Measurements from ENCODE around the gene MED31.
"Not testable (repeated sequence)": the region's sequence is repeated elsewhere in the genome, so short reads cannot be mapped to it uniquely, and the experiment has no call there.

The MED31 gene

GRCh38 chr17:6676802-6677157 lies 25.4 kb upstream of the MED31 start:
- DNase-seq = no peak

- DNase-seq = peak; percentile 80
Observed at GRCh38 chr17:6675201-6675825, 23.9 kb upstream of the MED31 start.

DNA sequence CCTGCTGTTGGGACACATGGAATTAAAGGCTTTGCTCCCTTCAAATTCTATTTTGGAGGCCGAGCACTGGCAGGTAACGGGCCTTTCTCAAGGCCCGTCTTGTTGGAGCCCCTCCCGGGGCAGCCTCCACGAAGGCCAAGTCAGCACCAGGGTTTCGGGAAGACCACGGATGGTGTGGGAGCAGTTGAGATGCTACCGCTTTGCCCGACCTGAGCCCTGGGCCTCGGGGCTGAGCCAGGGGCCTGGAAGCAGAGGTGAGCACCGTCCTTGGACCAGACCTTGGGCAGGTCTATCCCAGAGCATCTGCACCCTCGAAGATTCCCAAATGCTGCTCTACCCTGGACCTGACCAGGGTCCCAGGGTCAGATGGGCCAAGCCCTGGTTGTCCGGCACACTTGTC lies 23.2 kb upstream of the MED31 start:
- no peak for DNase-seq

DNA sequence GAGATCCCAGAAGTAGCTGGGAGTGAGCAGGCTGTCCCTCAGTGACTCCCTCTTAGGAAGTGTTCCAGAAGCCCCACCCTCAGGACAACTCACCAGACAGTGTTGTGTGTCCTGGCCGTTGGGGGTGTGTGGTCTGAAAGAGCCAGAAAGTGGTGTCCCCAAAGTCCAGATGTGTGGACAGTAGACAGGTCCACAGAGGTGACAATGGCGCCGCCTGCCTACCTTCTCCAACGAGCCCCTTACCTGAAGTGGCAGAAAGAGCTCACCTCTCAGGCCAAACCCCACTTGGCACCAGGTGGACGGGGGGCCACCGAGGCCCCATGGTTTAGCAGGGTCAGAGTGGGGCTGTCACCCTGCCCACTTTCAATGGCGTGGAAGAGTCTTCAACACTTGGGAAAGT lies 20.0 kb upstream of the MED31 start:
- DNase-seq = no peak

GRCh38 chr17:6670999-6671398 lies 19.6 kb upstream of the MED31 start:
- DNase-seq = no peak

- DNase-seq = no peak
Observed at GRCh38 chr17:6670571-6670970, 19.2 kb upstream of the MED31 start.

DNA sequence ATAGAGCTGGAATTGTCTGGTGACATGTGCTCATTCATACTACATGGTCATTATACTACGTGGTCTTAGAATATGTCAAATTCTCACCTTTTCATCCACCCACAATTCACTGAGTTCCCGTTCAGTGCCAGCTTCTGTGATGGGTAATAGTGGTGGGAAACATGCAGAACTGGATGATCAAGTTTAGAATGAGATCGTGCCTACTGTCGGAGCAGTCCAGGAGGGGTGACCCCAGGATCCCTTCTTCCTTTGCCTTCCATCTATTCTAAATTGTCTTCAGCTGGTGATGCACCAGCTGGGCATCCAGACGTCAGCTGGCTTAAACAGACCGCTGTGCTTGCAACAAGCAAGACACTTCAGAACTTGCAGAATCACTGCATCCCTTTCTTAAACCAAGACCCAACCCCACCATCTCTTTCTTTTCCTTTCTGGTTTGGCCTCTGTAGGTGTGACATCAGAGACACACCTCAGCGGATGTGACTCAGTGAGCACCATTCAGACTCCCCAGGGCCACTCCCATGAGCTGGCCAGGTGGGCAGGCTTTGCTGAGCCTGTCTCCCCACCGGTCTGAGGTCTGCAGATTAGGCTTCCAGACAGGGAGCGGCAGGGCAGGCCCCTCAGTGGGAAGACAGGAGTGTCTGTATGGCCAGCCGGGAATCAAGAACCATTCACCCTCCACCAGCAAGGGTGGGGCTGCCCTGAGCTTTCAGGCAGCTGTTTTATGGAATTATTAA lies 18.2 kb upstream of the MED31 start:
- DNase-seq = no peak

- DNase-seq = no peak
Observed at GRCh38 chr17:6668727-6669425, 17.5 kb upstream of the MED31 start.

- no peak for DNase-seq
Observed at GRCh38 chr17:6668219-6668618, 16.8 kb upstream of the MED31 start.

GRCh38 chr17:6667516-6667915 lies 16.1 kb upstream of the MED31 start:
- no peak for DNase-seq

- no peak for DNase-seq
Observed at GRCh38 chr17:6666557-6666956, 15.2 kb upstream of the MED31 start.

DNA sequence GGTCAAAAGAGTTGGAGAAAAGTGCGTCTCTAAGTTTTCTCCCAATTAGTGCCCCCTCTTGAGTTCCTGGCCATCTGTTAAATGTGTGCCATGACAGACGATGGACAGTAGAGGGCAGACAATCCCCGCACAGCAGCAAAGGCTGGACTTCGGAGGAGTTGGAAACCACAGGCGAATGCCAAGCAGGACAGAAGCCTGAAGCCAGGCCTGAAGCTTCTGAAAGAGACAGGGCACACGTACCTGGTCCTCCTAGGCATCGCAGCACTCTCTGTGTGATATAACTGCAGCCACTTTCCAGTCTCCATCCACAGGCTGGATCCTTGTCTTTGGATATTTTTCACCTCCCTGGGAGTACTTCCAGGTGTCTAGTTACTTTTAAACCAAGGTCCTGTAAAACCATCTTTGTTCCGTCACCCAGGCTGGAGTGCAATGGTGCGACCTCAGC lies 14.7 kb upstream of the MED31 start:
- peak; percentile 84 for DNase-seq

DNA sequence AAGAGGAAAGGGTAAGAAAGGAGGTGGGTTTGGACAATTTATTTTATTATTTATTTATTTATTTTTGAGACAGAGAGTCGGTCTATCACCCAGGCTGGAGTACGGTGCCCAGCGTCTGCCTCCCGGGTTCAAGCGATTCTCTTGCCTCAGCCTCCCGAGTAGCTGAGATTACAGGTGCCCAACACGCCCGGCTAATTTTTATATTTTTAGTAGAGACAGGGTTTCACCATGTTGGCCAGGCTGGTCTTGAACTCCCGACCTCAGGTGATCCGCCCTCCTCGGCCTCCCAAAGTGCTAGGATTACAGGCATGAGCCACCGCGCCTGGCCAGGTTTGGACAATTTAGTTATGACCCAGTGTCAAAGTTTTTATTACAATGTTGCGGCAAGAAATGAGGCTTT lies 11.8 kb upstream of the MED31 start:
- not testable (repeated sequence) for DNase-seq

- no peak for DNase-seq
Observed at GRCh38 chr17:6661464-6661848, 10.1 kb upstream of the MED31 start.

GRCh38 chr17:6660805-6661463 lies 9.5 kb upstream of the MED31 start:
- peak; percentile 56 for DNase-seq

DNA sequence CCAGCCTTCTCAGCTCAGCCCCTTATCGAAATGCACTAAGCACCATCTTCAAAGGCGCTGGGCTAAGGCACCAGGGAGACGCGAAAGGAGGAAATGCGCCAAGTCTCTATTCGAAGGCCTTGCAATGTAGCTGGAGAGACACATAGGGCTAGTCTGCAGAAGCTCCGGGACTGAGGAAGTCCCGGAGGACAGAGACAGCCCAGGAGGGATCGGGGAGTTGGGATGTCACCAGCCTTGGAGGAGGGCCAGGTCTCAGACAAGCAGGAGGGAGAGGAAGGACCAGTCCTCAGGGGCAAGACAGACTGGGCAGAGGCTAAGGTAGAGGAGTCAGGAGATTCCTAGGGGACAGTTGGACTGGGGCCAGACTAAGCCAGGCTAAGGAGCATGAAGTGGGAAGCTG lies 8.7 kb upstream of the MED31 start:
- no peak for DNase-seq

DNA sequence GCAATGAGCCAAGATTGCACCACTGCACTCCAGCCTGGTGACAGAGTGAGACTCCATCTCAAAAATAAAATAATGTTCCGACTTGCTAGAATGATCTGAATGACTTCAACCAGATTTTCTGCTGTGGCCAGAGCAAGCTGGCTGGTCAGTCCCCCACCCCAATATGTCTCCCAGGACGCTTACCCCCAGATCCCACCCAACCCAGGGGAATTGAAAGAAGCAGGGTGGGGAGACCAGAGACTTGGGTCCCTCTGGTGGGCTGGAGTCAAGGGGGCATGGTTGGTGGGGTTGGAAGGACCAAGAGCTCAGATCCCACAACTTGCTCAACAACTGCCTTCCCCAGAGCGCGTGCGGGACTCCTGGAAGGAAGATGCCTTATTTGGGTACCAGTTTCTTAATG lies 7.0 kb upstream of the MED31 start:
- not testable (repeated sequence) for DNase-seq

DNA sequence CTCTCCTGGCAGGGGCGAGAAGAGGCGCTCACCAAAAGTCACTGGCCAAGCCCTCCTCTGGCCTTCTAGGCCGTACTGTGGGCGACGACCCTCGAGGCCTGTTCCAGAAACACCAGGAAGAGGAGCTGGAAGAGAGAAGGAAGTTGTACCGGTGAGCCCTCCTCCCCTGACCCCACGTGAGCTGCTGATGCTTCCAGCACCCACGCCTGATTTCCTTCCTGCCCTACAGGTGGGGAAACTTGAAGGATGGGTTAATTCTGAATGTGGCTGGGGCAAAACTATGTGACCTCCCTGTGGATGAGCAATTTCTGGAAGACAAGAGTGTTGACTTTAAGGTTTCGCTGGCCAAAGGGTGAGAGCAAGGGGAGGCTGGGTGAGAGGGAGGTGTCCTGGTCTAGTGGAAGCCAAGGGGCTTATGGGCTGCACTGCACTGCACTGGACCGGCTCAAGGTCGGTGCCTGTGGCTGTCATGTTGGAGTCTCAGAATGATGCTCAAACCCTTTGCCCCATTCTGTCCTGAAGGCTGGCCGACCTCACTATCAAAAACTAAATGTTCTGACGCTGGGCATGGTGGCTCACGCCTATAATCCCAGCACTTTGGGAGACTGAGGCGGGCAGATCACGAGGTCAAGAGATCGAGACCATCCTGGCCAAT lies 6.4 kb upstream of the MED31 start:
- DNase-seq = no peak

DNA sequence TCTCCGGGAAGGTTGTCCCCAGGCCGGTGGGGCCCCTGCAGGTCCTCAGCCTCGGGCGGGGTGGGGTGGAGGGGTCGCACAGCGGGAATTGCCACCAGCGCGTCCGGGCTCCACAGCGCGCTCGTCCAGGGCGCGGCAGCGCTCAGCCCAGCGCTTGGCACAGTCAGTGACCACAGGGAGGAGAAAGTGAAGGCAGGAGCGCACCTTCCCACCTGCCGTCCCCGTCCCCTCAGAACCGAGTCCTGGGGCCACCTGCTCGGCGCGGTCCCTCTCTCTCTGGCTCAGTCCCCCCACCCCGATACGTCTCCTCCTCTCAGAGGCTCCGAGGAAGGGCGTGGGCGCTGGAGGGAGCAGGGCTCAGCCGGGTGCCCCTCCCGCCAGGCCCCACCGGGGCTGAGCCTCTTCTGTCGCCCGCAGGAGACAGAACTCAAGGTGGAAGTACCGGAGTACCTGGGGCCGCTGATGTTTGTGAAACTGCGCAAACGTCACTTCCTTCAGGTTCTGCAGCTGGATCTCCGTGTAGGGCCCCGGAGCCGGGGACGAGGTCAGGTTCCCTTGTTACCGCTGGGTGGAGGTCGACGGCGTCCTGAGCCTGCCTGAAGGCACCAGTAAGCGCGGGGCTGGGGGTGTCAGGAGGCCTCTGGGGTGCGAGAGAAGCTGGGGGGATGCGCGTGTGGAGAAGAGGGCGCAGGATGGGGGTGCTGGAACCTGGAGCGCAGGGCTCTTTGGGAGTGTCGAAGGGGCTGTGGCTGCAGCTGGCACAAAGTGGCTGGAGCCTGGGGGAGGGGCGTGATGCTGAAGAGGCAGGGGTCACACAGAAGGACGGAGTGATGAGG lies 5.6 kb upstream of the MED31 start:
- DNase-seq = not testable (repeated sequence)

DNA sequence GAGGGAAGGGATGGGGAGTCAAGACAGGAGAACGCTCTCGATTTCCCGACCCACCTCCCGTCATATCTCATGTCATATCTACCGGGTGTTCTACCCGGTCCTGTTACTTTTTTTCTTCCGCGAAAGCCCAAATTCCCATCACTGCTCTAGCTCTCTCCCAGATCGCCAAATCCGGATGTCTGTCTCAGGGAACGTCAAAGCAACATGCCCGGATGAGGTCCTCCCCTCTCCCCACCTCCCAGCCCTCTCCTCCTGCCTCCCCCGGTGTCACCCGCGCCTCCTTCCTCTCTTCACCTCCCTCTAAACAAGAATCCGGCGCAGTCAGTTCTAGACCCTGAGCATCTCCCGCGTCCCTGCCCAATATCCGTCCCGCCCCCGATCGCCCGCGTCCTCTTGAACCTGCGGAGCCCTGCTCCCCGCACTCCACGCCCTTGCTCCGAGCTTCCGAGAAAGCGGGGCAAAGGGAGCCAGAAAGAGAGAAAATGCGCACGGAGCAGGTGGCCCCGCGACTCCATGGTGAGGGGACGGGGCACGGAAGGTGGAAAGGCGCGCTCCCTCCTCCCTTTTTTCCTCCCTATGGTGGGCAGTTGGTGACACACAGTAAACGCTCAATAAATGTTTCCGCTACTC lies 4.4 kb upstream of the MED31 start:
- DNase-seq = not testable (repeated sequence)

DNA sequence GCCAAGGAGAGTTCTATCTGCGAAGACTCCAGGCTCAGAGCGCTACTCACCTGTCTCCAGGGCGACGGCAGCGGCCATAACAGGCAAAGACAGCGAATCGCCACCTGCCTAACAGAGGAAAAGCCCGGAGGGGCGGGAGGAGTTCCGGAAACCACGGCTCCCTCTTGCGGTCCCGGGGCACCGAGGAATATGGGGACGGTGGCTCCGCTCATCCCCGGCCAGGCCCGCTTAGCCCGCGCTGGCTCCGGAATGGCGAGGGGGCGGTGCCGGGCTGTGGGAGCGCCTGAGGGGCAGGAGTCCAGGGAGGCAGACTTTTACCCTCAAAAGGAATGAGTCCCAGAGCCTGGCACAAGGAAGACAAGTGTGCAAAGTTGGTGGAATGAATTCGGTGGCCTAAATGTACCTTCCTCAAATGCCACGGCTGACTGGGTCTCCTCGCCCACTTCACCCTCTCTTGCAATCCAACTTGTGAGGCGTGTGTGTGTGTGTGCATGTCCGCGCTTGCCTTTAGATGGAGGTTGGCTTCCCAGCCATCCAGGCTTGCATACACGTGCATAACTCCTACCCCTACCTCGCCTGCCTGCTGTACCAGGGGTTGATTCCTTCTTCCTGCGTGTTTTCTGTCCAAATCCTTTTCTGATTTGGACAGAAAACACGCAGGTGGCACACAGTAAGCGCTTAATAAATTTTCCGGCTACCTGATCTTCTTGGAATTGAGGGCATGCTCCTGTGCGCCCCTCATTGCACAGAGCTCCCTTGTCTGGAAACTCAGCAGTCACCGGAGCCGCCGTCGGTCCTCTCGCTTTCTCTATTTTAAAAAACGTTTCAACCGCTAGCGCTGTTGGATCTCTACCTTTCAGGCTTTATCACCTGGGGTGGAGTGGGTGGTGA lies 3.7 kb upstream of the MED31 start:
- no peak for DNase-seq

Data from hematopoietic multipotent progenitor cell treated with erythropoietin and hydrocortisone succinate and interleukin-3 and kit ligand, for 6 days (in vitro differentiated cells).